ENCODE results near the gene ARHGAP45. TPM values are rescaled to one million over a fixed set of nuclear protein-coding genes. Genes with fewer than 3 reads are reported as not detected.

ARHGAP45 gene
- total RNA-seq, 2 experiments from 2014 or later = 136 to 150 TPM

DNA sequence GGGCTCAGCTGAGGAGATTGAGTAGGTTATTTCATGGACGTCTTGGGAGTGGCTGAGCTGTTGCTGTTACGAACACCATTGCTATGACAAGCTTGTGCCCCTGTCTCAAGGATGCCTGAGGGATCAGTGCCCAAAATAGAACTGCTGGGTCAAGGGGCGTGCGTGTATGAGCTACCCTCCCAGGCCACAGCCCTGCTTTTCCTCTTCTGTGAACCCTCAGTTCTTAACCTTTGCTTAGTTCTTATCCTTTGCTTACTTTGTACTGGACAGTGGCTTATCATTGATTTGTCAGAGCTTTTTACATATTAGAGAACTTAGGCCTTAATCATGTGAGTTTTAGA is 9.0 kb downstream of the ARHGAP45 start:
- Mint-ChIP-seq H3K4me3 (peak overlapping the region; percentile 24), H3K4me1 (ENCODE audit: low read depth) (peaks cover 68% of the 10 kb centered on the region), H3K27ac (peak overlapping the region; percentile 83), H3K36me3 (ENCODE audit: low read depth) (peaks cover 64% of the 10 kb centered on the region), H3K27me3 (no peaks in the 10 kb centered on the region), H3K9me3 (no peaks in the 10 kb centered on the region)
- POLR2A ChIA-PET = interaction anchor here (0.6 to 12.2 kb wide), 9 partner anchors 9 to 165 kb away, joined by 3 to 148 read pairs (median 4); partner anchors contain the start of genes ARHGAP45, CNN2 and RNU6-2
- intact Hi-C loops (cut with micrococcal nuclease) = loop anchor here (5.0 kb wide), 1 partner anchor 49 kb away; the partner anchor contains the start of gene CNN2
- DNase-seq (no peak), ATAC-seq (no peak)
- TF ChIP-seq, protein P1, sequence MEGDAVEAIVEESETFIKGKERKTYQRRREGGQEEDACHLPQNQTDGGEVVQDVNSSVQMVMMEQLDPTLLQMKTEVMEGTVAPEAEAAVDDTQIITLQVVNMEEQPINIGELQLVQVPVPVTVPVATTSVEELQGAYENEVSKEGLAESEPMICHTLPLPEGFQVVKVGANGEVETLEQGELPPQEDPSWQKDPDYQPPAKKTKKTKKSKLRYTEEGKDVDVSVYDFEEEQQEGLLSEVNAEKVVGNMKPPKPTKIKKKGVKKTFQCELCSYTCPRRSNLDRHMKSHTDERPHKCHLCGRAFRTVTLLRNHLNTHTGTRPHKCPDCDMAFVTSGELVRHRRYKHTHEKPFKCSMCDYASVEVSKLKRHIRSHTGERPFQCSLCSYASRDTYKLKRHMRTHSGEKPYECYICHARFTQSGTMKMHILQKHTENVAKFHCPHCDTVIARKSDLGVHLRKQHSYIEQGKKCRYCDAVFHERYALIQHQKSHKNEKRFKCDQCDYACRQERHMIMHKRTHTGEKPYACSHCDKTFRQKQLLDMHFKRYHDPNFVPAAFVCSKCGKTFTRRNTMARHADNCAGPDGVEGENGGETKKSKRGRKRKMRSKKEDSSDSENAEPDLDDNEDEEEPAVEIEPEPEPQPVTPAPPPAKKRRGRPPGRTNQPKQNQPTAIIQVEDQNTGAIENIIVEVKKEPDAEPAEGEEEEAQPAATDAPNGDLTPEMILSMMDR (IDR thresholded peaks at IDR 0.05) = no peak
- CTCF ChIA-PET = interaction anchor here (1.0 to 3.6 kb wide), 7 partner anchors 9 to 165 kb away, joined by 3 to 17 read pairs (median 5); partner anchors contain the start of genes ARHGAP45 and CNN2

DNA sequence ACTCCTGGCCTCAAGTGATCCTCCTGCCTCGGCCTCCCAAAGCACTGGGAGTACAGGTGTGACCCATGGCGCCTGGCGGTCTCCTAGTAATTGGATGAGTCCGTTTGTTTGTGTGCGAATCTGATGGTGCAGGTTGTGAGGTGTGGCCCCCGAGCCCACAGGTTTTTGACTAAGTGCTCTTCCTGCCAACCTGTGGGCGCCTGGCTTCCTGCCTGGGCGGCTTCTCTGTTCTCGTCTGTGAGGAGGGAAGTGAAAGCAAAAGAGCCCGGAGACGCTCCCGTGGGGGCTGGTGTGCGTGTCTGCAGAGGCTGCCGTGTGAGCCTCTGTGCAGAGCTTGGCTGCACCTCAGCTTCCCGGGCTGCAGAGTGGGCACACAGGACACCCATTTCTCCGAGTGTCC is 10.0 kb downstream of the ARHGAP45 start:
- H3K9me3 Mint-ChIP-seq = no peaks in the 10 kb centered on the region
- ChIA-PET POLR2A (interaction anchor here (0.9 to 12.2 kb wide), 10 partner anchors 10 to 164 kb away, joined by 3 to 148 read pairs (median 6); partner anchors contain the start of genes ARHGAP45, CNN2, POLR2E and RNU6-2), CTCF (interaction anchor here (1.1 to 3.6 kb wide), 5 partner anchors 10 to 55 kb away, joined by 3 to 17 read pairs (median 6); partner anchors contain the start of genes ARHGAP45 and RNU6-2)
- TF ChIP-seq, protein P1 (IDR thresholded peaks at IDR 0.05) = no peak
- no peaks in the 10 kb centered on the region for H3K27me3 Mint-ChIP-seq
- H3K4me1 Mint-ChIP-seq (ENCODE audit: low read depth) = peaks cover 69% of the 10 kb centered on the region
- peak overlapping the region; percentile 71 for H3K4me3 Mint-ChIP-seq
- peaks cover 64% of the 10 kb centered on the region for H3K36me3 Mint-ChIP-seq (ENCODE audit: low read depth)
- DNase-seq = peak; percentile 97
- intact Hi-C loops (cut with micrococcal nuclease) = loop anchor here (5.0 kb wide), 1 partner anchor 50 kb away; the partner anchor contains the start of gene CNN2
- ATAC-seq = peak; percentile 74
- peak overlapping the region; percentile 88 for H3K27ac Mint-ChIP-seq

DNA sequence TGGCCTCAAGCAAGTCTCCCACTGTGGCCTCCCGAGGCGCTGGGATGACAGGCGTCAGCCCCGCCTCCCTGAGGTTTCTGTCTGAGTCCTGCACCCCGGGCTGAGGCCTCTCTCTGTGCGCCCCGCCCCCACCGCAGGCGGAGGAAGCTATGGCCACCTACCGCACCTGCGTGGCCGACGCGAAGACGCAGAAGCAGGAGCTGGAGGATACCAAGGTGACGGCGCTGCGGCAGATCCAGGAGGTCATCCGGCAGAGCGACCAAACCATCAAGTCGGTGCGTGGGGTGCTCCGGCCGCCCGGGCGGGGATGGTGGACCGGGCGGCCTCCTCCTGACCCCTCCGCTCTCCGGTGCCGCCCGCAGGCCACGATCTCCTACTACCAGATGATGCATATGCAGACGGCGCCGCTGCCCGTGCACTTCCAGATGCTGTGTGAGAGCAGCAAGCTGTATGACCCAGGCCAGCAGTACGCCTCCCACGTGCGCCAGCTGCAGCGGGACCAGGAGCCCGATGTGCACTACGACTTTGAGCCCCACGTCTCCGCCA is 12.7 kb downstream of the ARHGAP45 start:
- TF ChIP-seq, protein P1 (IDR thresholded peaks at IDR 0.05) = no peak

DNA sequence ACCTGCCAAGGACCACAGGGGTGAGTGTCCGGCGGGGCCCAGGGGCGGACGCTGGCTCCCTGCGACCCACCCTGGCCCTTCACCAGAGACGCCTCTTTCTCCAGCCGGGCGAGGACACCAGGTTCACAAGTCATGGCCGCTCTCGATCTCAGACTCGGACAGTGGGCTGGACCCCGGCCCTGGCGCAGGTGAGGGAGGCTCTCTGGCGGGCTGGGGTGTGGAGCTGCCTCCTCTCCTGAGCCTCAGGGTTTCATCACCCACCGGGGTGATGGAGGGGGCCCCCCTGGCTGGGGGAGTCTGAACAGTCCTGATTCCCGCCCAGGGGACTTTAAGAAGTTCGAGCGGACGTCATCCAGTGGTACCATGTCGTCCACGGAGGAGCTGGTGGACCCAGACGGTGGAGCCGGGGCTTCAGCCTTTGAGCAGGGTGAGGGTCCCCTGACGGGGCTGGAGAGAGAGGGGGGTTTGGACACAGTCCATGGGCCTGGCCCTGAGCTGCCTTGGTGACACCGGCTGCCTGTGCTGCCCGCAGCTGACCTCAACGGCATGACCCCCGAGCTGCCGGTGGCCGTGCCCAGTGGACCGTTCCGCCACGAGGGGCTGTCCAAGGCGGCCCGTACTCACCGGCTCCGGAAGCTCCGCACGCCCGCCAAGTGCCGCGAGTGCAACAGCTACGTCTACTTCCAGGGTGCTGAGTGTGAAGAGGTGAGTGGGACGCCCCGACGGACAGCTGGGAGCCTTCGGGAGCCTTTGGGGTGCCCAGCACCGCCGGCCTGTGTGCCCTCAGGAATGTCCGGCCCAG is 13.6 kb downstream of the ARHGAP45 start:
- POLR2A ChIA-PET = interaction anchor here (0.9 to 12.2 kb wide), 15 partner anchors 7 to 189 kb away, joined by 3 to 148 read pairs (median 5); partner anchors contain the start of genes ARHGAP45, CBARP, CIRBP and CNN2
- Mint-ChIP-seq H3K9me3 (no peaks in the 10 kb centered on the region), H3K27ac (no peak overlapping the region), H3K27me3 (no peaks in the 10 kb centered on the region), H3K4me1 (ENCODE audit: low read depth) (peaks cover 62% of the 10 kb centered on the region), H3K36me3 (ENCODE audit: low read depth) (peaks cover 69% of the 10 kb centered on the region), H3K4me3 (no peak overlapping the region)
- DNase-seq (peak; percentile 7), ATAC-seq (no peak)
- intact Hi-C loops (cut with micrococcal nuclease) = no loop called here
- CTCF ChIA-PET = interaction anchor here (0.6 to 3.9 kb wide), 9 partner anchors 10 to 164 kb away, joined by 3 to 22 read pairs (median 4); partner anchors contain the start of gene ARHGAP45
- TF ChIP-seq, protein P1 (IDR thresholded peaks at IDR 0.05) = no peak

More for the DNA sequence above, 12.7 kb downstream of the ARHGAP45 start:
- DNase-seq (peak; percentile 92), ATAC-seq (peak; percentile 14)
- H3K27me3 Mint-ChIP-seq = no peaks in the 10 kb centered on the region
- H3K4me3 Mint-ChIP-seq = peak overlapping the region; percentile 16
- intact Hi-C loops (cut with micrococcal nuclease) = loop anchor here (5.0 kb wide), 1 partner anchor 52 kb away; the partner anchor contains the start of gene CNN2
- H3K4me1 Mint-ChIP-seq (ENCODE audit: low read depth) = peaks cover 59% of the 10 kb centered on the region
- POLR2A ChIA-PET = interaction anchor here (0.9 to 12.2 kb wide), 12 partner anchors 8 to 190 kb away, joined by 3 to 148 read pairs (median 6); partner anchors contain the start of genes ARHGAP45, CBARP, CIRBP and POLR2E
- peak overlapping the region; percentile 61 for H3K27ac Mint-ChIP-seq
- H3K9me3 Mint-ChIP-seq = no peaks in the 10 kb centered on the region
- CTCF ChIA-PET = interaction anchor here (0.6 to 3.9 kb wide), 7 partner anchors 13 to 164 kb away, joined by 3 to 22 read pairs (median 4); partner anchors contain the start of gene ARHGAP45
- peaks cover 64% of the 10 kb centered on the region for H3K36me3 Mint-ChIP-seq (ENCODE audit: low read depth)

Measured in activated CD8-positive, alpha-beta T cell treated with anti-CD3 and anti-CD28 coated beads for 36 hours (primary cell).